HEK293T (cell line): ENCODE results near the gene SERPINA9.

Source experiments
- CTCF ChIA-PET: fragments of 350-600 bp; formaldehyde crosslinking; extraction: SDS; loops from one replicate; lab custom pipeline; 2021; ENCODE audit warnings: antibody characterized with exemption, inconsistent platforms; lab: Yijun Ruan, JAX
- POLR2A ChIA-PET: fragments of 350-600 bp; formaldehyde crosslinking; extraction: SDS; loops from one replicate; lab custom pipeline; 2020; ENCODE audit warnings: antibody characterized with exemption, inconsistent platforms; lab: Yijun Ruan, JAX
- DNase-seq: peaks from one replicate; pipeline ENCODE4 v3.0.0; 2012; ENCODE audit warnings: mixed read lengths; ENCODE audit errors: extremely low spot score
- ARNT ChIP-seq: fragments of 450-650 bp; IDR thresholded peaks from 2 replicates; pipeline ENCODE4 v1.6.1; 2017; ENCODE audit warnings: mild to moderate bottlenecking
- BHLHE40 ChIP-seq: fragments of 450-650 bp; IDR thresholded peaks from 2 replicates; pipeline ENCODE4 v1.6.1; 2016; ENCODE audit warnings: mild to moderate bottlenecking, moderate library complexity, borderline replicate concordance
- CTBP1 ChIP-seq: fragments of 450-650 bp; IDR thresholded peaks from 2 replicates; pipeline ENCODE4 v1.6.1; 2016; ENCODE audit warnings: borderline replicate concordance
- ELF4 ChIP-seq: fragments of 450-650 bp; IDR thresholded peaks from 2 replicates; pipeline ENCODE4 v1.6.1; 2017; ENCODE audit warnings: antibody characterized with exemption
- FOXA1 ChIP-seq: fragments of 450-650 bp; IDR thresholded peaks from 2 replicates; pipeline ENCODE4 v1.6.1; 2016; ENCODE audit warnings: mild to moderate bottlenecking
- FOXK2 ChIP-seq: fragments of 450-650 bp; IDR thresholded peaks from 2 replicates; pipeline ENCODE4 v1.6.1; 2016; ENCODE audit warnings: mild to moderate bottlenecking
- FOXM1 ChIP-seq: fragments of 450-650 bp; IDR thresholded peaks from 2 replicates; pipeline ENCODE4 v1.6.1; 2017; ENCODE audit warnings: mild to moderate bottlenecking, borderline replicate concordance
- HDGF ChIP-seq: fragments of 450-650 bp; IDR thresholded peaks from 2 replicates; pipeline ENCODE4 v1.6.1; 2017; ENCODE audit warnings: antibody characterized with exemption, borderline replicate concordance
- L3MBTL2 ChIP-seq: fragments of 450-650 bp; conservative IDR thresholded peaks from 2 replicates; pipeline ENCODE4 v1.6.1; 2016; ENCODE audit warnings: mild to moderate bottlenecking
- LEF1 ChIP-seq: fragments of 450-650 bp; IDR thresholded peaks from 2 replicates; pipeline ENCODE4 v1.6.1; 2017; ENCODE audit warnings: mild to moderate bottlenecking, borderline replicate concordance
- NFRKB ChIP-seq: fragments of 450-650 bp; IDR thresholded peaks from 2 replicates; pipeline ENCODE4 v1.6.1; 2016; ENCODE audit warnings: mild to moderate bottlenecking, moderate library complexity
- SP1 ChIP-seq: fragments of 450-650 bp; IDR thresholded peaks from 2 replicates; pipeline ENCODE4 v1.6.1; 2017
- SUZ12 ChIP-seq: fragments of 450-650 bp; IDR thresholded peaks from 2 replicates; pipeline ENCODE4 v1.6.1; 2016; ENCODE audit warnings: mild to moderate bottlenecking
- TARDBP ChIP-seq: fragments of 450-650 bp; IDR thresholded peaks from 2 replicates; pipeline ENCODE4 v1.6.1; 2016
- ZNF384 ChIP-seq: fragments of 450-650 bp; IDR thresholded peaks from 2 replicates; pipeline ENCODE4 v1.6.1; 2016
- TF ChIP-seq, protein P1 (sequence below): fragments of 450-650 bp; IDR thresholded peaks from 2 replicates; pipeline ENCODE4 v1.6.1; 2016

SERPINA9 gene

GRCh38 chr14:94449930-94450329 lies 26.1 kb downstream of the SERPINA9 start:
- CTCF ChIA-PET, result no interaction called here
- POLR2A ChIA-PET, result no interaction called here
- no peak for TF ChIP-seq FOXK2
- TF ChIP-seq FOXA1, result no peak
- no peak for TF ChIP-seq BHLHE40
- no peak for TF ChIP-seq TARDBP
- no peak for TF ChIP-seq SP1
- TF ChIP-seq CTBP1, result no peak
- TF ChIP-seq LEF1, result no peak
- TF ChIP-seq SUZ12, result no peak
- no peak for DNase-seq

GRCh38 chr14:94448071-94448808 lies 27.8 kb downstream of the SERPINA9 start:
- TF ChIP-seq BHLHE40 (no peak), FOXM1 (no peak), HDGF (no peak)
- ChIA-PET POLR2A (no interaction called here), CTCF (interaction anchor here (0.7 kb wide), 1 partner anchor 25 kb away, joined by 3 read pairs; no protein-coding TSS in a partner anchor)
- no peak for DNase-seq

GRCh38 chr14:94447206-94447605 lies 28.8 kb downstream of the SERPINA9 start:
- CTCF ChIA-PET, result interaction anchor here (0.6 kb wide), 1 partner anchor 165 kb away, joined by 4 read pairs; no protein-coding TSS in a partner anchor

GRCh38 chr14:94446126-94446525 lies 29.9 kb downstream of the SERPINA9 start:
- TF ChIP-seq SP1, result no peak
- TF ChIP-seq NFRKB, result no peak
- TF ChIP-seq BHLHE40, result no peak
- no peak for TF ChIP-seq TARDBP
- no peak for TF ChIP-seq FOXA1
- TF ChIP-seq L3MBTL2, result no peak
- no peak for TF ChIP-seq HDGF
- TF ChIP-seq, protein P1, sequence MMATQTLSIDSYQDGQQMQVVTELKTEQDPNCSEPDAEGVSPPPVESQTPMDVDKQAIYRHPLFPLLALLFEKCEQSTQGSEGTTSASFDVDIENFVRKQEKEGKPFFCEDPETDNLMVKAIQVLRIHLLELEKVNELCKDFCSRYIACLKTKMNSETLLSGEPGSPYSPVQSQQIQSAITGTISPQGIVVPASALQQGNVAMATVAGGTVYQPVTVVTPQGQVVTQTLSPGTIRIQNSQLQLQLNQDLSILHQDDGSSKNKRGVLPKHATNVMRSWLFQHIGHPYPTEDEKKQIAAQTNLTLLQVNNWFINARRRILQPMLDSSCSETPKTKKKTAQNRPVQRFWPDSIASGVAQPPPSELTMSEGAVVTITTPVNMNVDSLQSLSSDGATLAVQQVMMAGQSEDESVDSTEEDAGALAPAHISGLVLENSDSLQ, result no peak
- no peak for TF ChIP-seq FOXM1
- TF ChIP-seq ARNT, result no peak
- TF ChIP-seq SUZ12, result no peak
- no peak for TF ChIP-seq ZNF384
- TF ChIP-seq FOXK2, result no peak
- TF ChIP-seq CTBP1, result no peak
- CTCF ChIA-PET, result no interaction called here
- POLR2A ChIA-PET, result no interaction called here
- no peak for DNase-seq

More at GRCh38 chr14:94447206-94447605, 28.8 kb downstream of the SERPINA9 start:
- TF ChIP-seq FOXK2 (no peak), BHLHE40 (no peak), FOXM1 (no peak), HDGF (no peak), FOXA1 (no peak)
- POLR2A ChIA-PET, result no interaction called here
- DNase-seq, result no peak

DNA sequence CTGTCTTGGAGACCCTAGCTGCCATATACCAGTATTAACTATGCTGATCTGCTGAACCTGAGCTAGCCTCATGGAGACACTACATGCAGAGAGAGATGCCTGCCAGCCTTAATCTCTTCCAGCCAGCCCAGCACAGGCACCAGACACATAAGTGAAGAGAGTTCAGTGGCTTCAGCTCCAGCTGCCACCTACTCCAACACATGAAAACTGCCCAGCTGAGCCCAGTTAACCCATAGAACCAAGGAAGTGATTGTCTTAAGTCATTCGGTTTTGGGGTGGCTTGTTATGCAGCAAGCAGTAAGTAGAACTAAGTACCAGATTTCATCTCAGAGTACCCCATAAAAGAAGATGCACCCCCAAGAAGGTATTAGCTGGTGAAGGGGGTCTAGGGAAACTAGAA lies 31.0 kb downstream of the SERPINA9 start:
- ChIA-PET CTCF (interaction anchor here (0.7 kb wide), 1 partner anchor 11 kb away, joined by 3 read pairs; no protein-coding TSS in a partner anchor), POLR2A (no interaction called here)
- no peak for DNase-seq
- TF ChIP-seq L3MBTL2 (no peak), ARNT (no peak), LEF1 (no peak), SUZ12 (no peak), ZNF384 (no peak), NFRKB (no peak), TARDBP (no peak), ELF4 (no peak), CTBP1 (no peak), FOXM1 (no peak), FOXA1 (no peak)

DNA sequence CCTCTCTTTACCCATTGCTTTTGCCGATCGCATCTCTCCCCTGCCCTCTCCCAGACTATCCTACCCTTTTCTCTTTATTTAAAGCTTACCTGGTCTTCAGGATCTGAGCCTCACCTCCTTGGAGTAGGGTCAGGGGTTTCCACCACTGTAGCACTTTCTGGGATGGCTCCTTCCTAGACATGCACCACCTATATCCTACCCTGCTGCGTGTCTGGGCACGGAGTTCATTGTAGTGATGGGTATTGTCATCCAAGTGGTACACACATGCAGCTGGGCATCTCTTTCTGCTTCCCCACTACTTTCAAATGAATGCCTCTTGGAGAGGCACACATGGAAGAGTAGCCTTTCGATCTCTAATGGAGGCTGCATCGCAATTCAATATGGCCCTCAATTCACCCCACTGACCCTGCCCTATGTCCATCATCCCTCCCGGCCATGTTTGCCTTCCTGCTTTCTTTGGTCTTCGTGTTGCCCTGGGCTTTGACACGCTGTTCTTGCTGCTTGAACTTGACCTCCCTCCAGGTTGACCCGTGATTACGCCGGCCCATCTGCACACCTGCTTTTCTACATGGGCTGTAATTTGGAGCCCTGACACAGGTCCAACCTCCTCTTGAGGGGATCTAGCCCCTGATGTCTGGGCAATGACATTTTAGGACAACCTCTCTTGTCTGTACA lies 34.3 kb downstream of the SERPINA9 start:
- ChIA-PET CTCF (no interaction called here), POLR2A (no interaction called here)

More for the DNA sequence above, 34.3 kb downstream of the SERPINA9 start:
- DNase-seq, result no peak
- TF ChIP-seq SUZ12, result no peak
- TF ChIP-seq HDGF, result no peak
- no peak for TF ChIP-seq LEF1
- no peak for TF ChIP-seq L3MBTL2
- no peak for TF ChIP-seq NFRKB
- TF ChIP-seq ZNF384, result no peak
- TF ChIP-seq, protein P1, result no peak
- TF ChIP-seq BHLHE40, result no peak
- TF ChIP-seq ARNT, result no peak
- no peak for TF ChIP-seq SP1
- no peak for TF ChIP-seq FOXM1
- TF ChIP-seq FOXK2, result no peak
- TF ChIP-seq CTBP1, result no peak
- TF ChIP-seq TARDBP, result no peak
- no peak for TF ChIP-seq ELF4
- TF ChIP-seq FOXA1, result no peak
